Coronary artery (tissue), 2 donors: ENCODE results near the gene ANGPTL2.

Experiments
- DNase-seq: peaks from one replicate; pipeline ENCODE4 v3.0.0-alpha.2; 2017; ENCODE audit warnings: low spot score
- H3K27ac ChIP-seq, 2 donors: fragments of 200-600 bp; sonication (generic); one replicate each; pipeline ENCODE4 v1.5.1; 2016 to 2019
- H3K4me3 ChIP-seq: fragments of 200-600 bp; sonication (generic); 2 replicates; pipeline ENCODE4 v1.5.1; 2016; ENCODE audit warnings: mild to moderate bottlenecking, moderate library complexity
- TF ChIP-seq, protein P1 (sequence below): fragments of 200-600 bp; sonication (generic); IDR thresholded peaks from one replicate; pipeline ENCODE4 v1.5.1; 2019; ENCODE audit warnings: antibody characterized with exemption

ANGPTL2 gene

DNA sequence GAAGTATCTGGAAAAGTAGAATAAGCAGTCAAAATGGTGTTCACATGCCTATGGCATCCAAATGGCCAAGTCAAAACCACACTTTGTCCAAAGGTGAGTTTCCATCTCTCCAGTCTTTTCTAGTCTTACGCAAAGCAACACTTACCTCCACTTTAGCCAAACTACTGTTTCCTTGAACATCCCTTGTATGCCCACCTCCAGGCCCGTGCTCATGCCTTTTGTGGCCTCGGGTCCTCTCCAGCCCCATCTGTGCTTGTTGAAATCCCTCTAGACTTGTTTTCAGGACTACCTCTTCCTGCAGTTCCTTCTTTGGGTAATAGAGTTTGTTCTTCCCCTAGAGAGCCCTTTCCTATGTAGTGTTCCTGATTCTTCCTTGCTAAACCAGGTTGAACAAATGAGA is 61.0 kb downstream of the ANGPTL2 start:
- Histone ChIP-seq H3K27ac (no peak overlapping the region), H3K4me3 (no peak overlapping the region)
- no peak for DNase-seq
- TF ChIP-seq, protein P1, sequence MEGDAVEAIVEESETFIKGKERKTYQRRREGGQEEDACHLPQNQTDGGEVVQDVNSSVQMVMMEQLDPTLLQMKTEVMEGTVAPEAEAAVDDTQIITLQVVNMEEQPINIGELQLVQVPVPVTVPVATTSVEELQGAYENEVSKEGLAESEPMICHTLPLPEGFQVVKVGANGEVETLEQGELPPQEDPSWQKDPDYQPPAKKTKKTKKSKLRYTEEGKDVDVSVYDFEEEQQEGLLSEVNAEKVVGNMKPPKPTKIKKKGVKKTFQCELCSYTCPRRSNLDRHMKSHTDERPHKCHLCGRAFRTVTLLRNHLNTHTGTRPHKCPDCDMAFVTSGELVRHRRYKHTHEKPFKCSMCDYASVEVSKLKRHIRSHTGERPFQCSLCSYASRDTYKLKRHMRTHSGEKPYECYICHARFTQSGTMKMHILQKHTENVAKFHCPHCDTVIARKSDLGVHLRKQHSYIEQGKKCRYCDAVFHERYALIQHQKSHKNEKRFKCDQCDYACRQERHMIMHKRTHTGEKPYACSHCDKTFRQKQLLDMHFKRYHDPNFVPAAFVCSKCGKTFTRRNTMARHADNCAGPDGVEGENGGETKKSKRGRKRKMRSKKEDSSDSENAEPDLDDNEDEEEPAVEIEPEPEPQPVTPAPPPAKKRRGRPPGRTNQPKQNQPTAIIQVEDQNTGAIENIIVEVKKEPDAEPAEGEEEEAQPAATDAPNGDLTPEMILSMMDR, result no peak

DNA sequence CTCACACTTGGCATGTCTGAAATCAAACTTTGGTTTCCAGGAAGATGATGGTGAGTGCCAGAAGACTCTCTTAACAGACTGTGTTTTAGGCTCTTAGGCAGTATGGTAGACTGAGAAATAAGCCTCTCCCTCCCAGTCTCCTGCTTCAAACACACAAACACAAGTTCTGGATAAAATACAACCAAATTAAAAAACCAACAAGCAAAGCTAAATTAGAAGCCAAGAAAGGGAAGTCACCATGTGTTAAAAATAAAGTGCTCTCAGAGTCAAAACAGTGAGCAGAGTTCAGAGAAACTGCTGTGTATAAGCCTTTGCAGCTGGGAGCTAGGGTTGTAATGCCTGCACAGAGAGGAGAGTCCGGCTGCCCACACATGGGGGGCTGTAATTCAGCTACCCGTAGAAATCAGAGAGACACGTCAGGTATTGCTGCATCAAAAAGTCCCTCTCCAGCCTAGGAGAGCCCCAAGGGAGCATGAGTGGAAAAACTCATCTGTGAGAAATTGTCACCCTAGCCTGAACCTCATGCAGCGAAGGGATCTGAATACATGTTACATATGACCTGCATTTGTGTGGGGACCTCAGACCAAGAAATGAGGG is 62.6 kb downstream of the ANGPTL2 start:
- Histone ChIP-seq H3K4me3 (no peak overlapping the region), H3K27ac (no peak overlapping the region)
- no peak for DNase-seq
- TF ChIP-seq, protein P1, result no peak

DNA sequence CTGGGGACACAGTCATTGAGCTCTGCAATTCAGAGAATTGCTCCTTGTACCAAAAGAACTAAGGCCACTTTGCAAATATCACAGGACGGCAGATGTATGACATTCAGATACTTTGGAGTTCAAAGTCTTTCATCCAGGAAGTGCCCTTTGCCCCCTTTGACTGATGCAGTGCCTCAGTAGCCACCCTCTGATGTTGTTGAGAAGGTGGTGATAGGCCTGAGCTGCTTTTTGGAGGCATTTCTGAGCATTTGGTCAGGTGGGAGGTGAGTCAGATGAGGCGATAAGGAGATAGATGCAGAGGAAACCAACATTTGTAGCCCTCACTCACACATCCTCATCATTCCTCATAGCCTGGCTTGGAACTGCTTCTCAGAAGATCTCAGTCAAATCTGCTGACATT is 63.4 kb downstream of the ANGPTL2 start:
- no peak for DNase-seq
- peak overlapping the region in 1 of 2 donors; percentile 35 for H3K27ac ChIP-seq
- H3K4me3 ChIP-seq, result no peak overlapping the region
- TF ChIP-seq, protein P1, result no peak

DNA sequence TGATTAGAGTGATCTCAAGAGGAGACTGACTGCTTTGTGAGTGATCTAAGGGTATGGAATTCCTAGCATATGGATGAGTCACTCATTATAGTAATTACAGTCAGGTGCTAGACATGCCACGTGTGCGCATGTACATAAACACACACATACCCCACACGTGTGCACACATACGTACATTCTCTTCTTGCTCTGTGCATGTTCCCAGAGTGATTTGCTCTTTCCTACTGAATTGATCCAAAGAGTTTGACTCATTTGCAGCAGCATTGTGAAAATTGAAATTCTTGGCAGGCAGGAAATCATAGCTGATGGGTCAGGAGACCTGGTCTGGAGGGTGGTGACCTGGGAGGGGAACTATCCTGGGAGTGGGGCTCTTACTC is 63.8 kb downstream of the ANGPTL2 start:
- DNase-seq, result no peak

DNA sequence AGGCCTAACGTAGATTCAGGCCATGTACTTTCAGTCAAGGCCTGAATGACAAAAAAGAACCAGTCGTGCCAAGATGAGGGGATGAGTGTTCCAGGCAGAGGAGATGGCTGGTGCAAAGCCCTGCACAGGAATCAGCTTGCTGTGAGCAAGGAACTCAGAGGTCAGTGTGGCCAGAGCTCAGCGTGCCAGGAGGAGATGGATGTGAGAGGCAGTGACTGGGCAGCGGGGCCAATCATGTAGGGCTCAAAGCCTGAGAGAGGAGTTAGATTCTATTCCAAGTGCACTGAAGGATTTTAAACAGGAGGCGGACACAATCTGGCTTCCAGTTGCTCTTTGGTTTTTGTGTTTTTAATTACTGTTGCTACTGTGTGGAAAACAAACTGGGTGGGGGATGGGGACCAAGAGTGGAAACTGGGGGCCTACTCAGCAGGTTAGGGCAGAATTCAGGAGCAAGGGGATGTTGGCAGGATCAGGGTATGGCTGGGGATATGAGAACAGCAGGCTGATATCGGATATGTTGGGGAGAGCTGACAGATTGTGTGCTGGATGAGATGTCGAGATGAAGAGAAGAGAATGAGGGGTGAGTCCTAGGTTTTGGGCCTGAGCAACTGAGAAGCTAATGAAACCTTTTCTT is 64.3 kb downstream of the ANGPTL2 start:
- no peak for DNase-seq
- H3K4me3 ChIP-seq, result no peak overlapping the region
- peak overlapping the region in 1 of 2 donors; percentile 35 for H3K27ac ChIP-seq
- TF ChIP-seq, protein P1, result no peak

More for the DNA sequence above, 63.8 kb downstream of the ANGPTL2 start:
- Histone ChIP-seq H3K4me3 (no peak overlapping the region), H3K27ac (peak overlapping the region in 1 of 2 donors; percentile 35)
- TF ChIP-seq, protein P1, result no peak

DNA sequence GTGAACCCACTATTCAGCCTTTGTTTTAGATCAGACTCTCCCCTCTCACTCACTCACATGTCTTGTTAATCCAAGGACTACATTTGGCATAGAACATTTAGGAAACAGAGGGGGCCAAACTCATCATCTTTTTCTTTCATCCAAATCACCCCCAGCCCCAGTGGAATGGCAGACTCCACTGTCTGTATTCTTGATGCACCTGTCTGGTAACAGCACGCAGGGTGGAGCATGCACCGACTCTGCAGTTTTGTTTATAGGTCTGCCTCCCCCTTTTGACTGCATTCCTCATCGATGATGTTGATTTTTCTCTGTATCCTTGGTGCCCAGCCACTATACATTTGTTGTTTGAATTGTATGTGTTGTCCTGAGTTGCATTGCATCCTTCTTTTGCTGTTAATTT is 66.0 kb downstream of the ANGPTL2 start:
- no peak for DNase-seq
- TF ChIP-seq, protein P1, result no peak
- H3K4me3 ChIP-seq, result no peak overlapping the region
- no peak overlapping the region for H3K27ac ChIP-seq
